ENCODE measurements around the gene TSSK3. TPM values are rescaled to one million over a fixed set of nuclear protein-coding genes. Genes with fewer than 3 reads are reported as not detected.
"Not testable (repeated sequence)": the region's sequence is repeated elsewhere in the genome, so short reads cannot be mapped to it uniquely, and the experiment has no call there.

TSSK3 gene
- polyA plus RNA-seq, 1 experiment: 0.33 TPM

DNA sequence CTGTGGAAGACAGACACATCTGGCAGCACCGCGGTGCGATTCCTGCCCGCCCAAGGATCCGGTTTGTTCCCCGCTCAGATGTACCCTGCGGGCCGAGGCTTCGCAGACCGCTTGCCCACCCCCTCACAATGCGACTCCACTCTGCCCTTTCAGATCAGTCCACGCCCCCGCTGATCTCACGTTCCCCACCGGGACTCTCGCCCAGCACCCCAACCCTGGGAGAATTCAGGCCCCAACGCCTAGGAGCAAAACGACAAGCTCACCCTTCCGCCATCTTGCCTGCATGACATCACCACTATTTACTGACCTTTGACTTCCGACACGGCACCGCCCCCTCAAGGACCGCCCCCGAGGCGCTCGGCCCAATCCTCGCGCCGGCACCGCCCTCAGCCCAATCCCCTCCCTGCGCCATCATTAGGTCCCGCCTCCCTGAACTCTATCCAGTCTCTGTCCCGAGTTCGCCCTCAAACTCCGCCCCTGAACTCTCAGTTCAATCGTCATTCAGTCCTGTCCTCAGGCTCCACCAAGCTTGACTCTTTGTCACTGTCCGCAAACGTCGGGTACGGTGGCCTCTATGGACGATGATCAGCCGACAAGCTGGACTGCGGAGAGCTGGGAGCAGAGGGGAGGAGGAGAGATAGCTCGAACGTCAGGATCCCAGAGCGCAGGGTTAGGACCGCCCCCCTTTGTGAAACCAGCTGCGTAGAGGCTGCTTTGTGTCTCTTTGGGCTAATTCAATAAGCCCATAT, 32.0 kb downstream of the TSSK3 start, which contains the start of gene BSDC1:
Gene BSDC1, minus strand, starts transcription at position 301 of the 749 bp plus-strand sequence. Its CDS starts 27 bp downstream, at position 274.
- DNase-seq (ENCODE audit: low read depth, low spot score): peak; percentile 93
- H3K9me3 ChIP-seq (ENCODE audit: control insufficient read depth, insufficient read depth, low read length): no peaks in the 10 kb centered on the region; the same call in 1 of the 2 replicates
- ChIA-PET CTCF (interaction anchor here (0.6 to 1.4 kb wide), 3 partner anchors 44 to 179 kb away, joined by 3 to 8 read pairs (median 3); no protein-coding TSS in a partner anchor), POLR2A (interaction anchor here (0.6 to 2.3 kb wide), 16 partner anchors 14 to 749 kb away, joined by 3 to 27 read pairs (median 3); partner anchors contain the start of genes CCDC28B, IQCC, MARCKSL1 and PEF1)
- peak within 1 kb of the TSS; percentile 90 for H3K4me3 ChIP-seq (ENCODE audit: low read depth, low read length)
- no peaks in the 10 kb centered on the region for H3K27me3 ChIP-seq (ENCODE audit: control insufficient read depth, insufficient read depth, low read length)
- H3K27ac ChIP-seq (ENCODE audit: low read depth, low read length): peak within 1 kb of the TSS; percentile 99
- TF ChIP-seq, protein P1, sequence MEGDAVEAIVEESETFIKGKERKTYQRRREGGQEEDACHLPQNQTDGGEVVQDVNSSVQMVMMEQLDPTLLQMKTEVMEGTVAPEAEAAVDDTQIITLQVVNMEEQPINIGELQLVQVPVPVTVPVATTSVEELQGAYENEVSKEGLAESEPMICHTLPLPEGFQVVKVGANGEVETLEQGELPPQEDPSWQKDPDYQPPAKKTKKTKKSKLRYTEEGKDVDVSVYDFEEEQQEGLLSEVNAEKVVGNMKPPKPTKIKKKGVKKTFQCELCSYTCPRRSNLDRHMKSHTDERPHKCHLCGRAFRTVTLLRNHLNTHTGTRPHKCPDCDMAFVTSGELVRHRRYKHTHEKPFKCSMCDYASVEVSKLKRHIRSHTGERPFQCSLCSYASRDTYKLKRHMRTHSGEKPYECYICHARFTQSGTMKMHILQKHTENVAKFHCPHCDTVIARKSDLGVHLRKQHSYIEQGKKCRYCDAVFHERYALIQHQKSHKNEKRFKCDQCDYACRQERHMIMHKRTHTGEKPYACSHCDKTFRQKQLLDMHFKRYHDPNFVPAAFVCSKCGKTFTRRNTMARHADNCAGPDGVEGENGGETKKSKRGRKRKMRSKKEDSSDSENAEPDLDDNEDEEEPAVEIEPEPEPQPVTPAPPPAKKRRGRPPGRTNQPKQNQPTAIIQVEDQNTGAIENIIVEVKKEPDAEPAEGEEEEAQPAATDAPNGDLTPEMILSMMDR (IDR thresholded peaks at IDR 0.05; ENCODE audit: low read depth, low read length): no peak

DNA sequence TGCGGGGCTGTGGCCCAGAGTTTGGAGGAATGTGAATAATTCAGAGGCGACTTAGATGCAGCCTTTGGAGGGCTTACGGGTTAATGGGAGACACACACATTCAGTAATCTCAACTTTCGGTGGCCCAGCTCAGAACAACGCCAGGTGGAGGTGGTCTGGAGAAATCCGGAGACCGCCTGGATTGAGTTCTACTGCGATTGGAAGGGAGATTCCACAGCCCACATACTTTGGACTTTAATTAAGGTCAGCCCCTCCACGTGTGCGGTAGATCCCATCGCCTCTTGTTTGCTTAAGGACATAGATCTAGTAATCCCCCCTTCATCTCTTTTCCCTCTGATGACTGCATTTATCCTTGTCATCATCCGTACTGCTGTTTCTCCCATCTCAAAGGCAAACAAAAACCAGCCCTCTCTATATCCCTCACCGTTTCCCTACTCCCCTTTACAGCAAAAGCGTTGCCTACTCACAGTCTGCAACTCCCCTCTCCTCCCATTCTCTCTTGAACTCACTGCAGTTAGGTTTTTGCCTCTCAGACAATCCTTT, 32.6 kb downstream of the TSSK3 start:
- POLR2A ChIA-PET: interaction anchor here (0.6 to 2.3 kb wide), 15 partner anchors 14 to 750 kb away, joined by 3 to 27 read pairs (median 3); partner anchors contain the start of genes CCDC28B, MARCKSL1, PEF1 and RBBP4
- H3K27ac ChIP-seq (ENCODE audit: low read depth, low read length): peak overlapping the region; percentile 99
- CTCF ChIA-PET: interaction anchor here (0.7 to 1.4 kb wide), 3 partner anchors 60 to 180 kb away, joined by 3 to 8 read pairs (median 3); no protein-coding TSS in a partner anchor

DNA sequence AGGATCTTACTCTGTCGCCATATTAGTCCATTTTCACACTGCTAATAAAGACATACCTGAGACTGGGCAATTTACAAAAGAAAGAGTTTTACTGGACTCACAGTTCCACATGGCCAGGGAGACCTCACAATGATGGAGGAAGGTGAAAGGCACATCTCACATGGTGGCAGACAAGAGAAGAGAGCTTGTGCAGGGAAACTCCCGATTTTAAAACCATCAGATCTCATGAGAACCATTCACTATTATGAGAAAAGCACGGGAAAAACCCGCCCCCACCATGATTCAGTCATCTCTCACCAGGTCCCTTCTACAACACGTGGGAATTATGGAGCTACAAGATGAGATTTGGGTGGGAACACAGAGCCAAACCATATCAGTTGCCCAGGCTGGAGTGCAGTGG, 34.2 kb downstream of the TSSK3 start:
- H3K27ac ChIP-seq (ENCODE audit: low read depth, low read length); H3K9me3 ChIP-seq (ENCODE audit: control insufficient read depth, insufficient read depth, low read length); POLR2A ChIA-PET; CTCF ChIA-PET; H3K27me3 ChIP-seq (ENCODE audit: control insufficient read depth, insufficient read depth, low read length); DNase-seq (ENCODE audit: low read depth, low spot score); H3K4me3 ChIP-seq (ENCODE audit: low read depth, low read length): not testable (repeated sequence)

More for the DNA sequence above, 32.6 kb downstream of the TSSK3 start:
- TF ChIP-seq, protein P1 (IDR thresholded peaks at IDR 0.05; ENCODE audit: low read depth, low read length): no peak
- Histone ChIP-seq H3K27me3 (ENCODE audit: control insufficient read depth, insufficient read depth, low read length) (no peaks in the 10 kb centered on the region), H3K4me3 (ENCODE audit: low read depth, low read length) (peak overlapping the region; percentile 90), H3K9me3 (ENCODE audit: control insufficient read depth, insufficient read depth, low read length) (no peaks in the 10 kb centered on the region; the same call in 1 of the 2 replicates)
- DNase-seq (ENCODE audit: low read depth, low spot score): no peak

DNA sequence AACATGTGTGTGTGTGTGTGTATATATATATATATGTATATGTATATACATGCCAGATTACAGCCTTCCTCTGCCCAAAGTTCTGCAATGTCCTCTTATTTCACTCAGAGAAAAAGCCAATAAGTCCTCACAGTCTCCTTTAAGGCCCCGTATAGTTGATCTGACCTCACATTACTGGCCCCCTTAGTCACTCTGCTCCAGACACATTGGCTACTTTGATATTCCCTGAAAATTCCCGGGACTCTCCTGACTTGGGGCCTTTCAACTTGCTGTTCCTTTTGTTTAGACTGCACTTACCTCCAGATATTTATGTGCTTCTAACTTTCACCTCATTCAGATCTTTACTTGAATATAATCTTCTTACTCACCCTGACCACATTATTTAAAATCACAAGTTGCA, 36.1 kb downstream of the TSSK3 start:
- TF ChIP-seq, protein P1 (IDR thresholded peaks at IDR 0.05; ENCODE audit: low read depth, low read length): no peak
- H3K27ac ChIP-seq (ENCODE audit: low read depth, low read length): no peak overlapping the region
- ChIA-PET CTCF (interaction anchor here (0.6 to 5.6 kb wide), 2 partner anchors 15 to 136 kb away, joined by 5 to 81 read pairs; no protein-coding TSS in a partner anchor), POLR2A (no interaction called here)
- H3K27me3 ChIP-seq (ENCODE audit: control insufficient read depth, insufficient read depth, low read length): no peaks in the 10 kb centered on the region
- DNase-seq (ENCODE audit: low read depth, low spot score): no peak
- no peaks in the 10 kb centered on the region; the same call in 1 of the 2 replicates for H3K9me3 ChIP-seq (ENCODE audit: control insufficient read depth, insufficient read depth, low read length)
- no peak overlapping the region for H3K4me3 ChIP-seq (ENCODE audit: low read depth, low read length)

DNA sequence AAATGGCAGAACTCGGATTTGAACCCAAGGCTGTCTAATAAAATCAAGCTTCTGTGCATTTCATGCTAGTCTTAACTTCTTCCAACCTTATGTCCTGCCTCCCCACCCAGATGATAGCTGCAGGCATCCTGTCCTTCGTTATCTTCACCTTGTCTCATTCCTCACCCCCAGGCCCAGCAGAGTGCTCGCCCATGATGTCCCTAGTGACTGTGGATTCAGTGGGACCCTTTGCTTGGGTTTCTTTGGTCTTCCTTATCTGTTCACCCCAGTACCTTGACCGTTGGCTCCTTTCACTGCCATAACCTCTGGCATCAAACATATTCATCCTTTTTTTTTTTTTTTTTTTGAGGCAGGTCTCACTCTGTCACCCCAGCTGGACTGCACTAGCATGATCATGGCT, 37.5 kb downstream of the TSSK3 start:
- no peaks in the 10 kb centered on the region for H3K27me3 ChIP-seq (ENCODE audit: control insufficient read depth, insufficient read depth, low read length)
- ChIA-PET CTCF (interaction anchor here (0.5 to 5.6 kb wide), 13 partner anchors 8 to 475 kb away, joined by 3 to 81 read pairs (median 5); no protein-coding TSS in a partner anchor), POLR2A (interaction anchor here (0.7 kb wide), 1 partner anchor 80 kb away, joined by 6 read pairs; no protein-coding TSS in a partner anchor)
- no peak overlapping the region for H3K4me3 ChIP-seq (ENCODE audit: low read depth, low read length)
- H3K27ac ChIP-seq (ENCODE audit: low read depth, low read length): no peak overlapping the region
- no peaks in the 10 kb centered on the region for H3K9me3 ChIP-seq (ENCODE audit: control insufficient read depth, insufficient read depth, low read length)
- no peak for DNase-seq (ENCODE audit: low read depth, low spot score)
- TF ChIP-seq, protein P1 (IDR thresholded peaks at IDR 0.05; ENCODE audit: low read depth, low read length): no peak
